Activated naive CD8-positive, alpha-beta T cell treated with anti-CD3 and anti-CD28 coated beads, Interleukin-2, amount 50 U/mL, for 24 hours (primary cell): ENCODE measurements around the gene ADM2.
"Not testable (repeated sequence)": the region's sequence is repeated elsewhere in the genome, so short reads cannot be mapped to it uniquely, and the experiment has no call there.

Source experiments
- ATAC-seq: fragments of 150-1000 bp; cut with Tn5 transposase; one replicate; pipeline ENCODE4 v1.10.0; 2021
- DNase-seq: peaks from one replicate; pipeline ENCODE4 v3.0.0; 2021
- H3K27ac Mint-ChIP-seq: one replicate; pipeline ENCODE4 v1.8.0; 2021; ENCODE audit warnings: mild to moderate bottlenecking, mixed read lengths
- H3K27me3 Mint-ChIP-seq: one replicate; pipeline ENCODE4 v1.8.0; 2021; ENCODE audit warnings: mixed read lengths
- H3K36me3 Mint-ChIP-seq: one replicate; pipeline ENCODE4 v1.8.0; 2021; ENCODE audit warnings: low read depth, mixed read lengths
- H3K4me1 Mint-ChIP-seq: one replicate; pipeline ENCODE4 v1.8.0; 2021; ENCODE audit warnings: mixed read lengths
- H3K4me3 Mint-ChIP-seq: one replicate; pipeline ENCODE4 v1.8.0; 2021; ENCODE audit warnings: mild to moderate bottlenecking, moderate library complexity, mixed read lengths
- H3K9me3 Mint-ChIP-seq: one replicate; pipeline ENCODE4 v1.8.0; 2021; ENCODE audit warnings: mixed read lengths

The ADM2 gene

DNA sequence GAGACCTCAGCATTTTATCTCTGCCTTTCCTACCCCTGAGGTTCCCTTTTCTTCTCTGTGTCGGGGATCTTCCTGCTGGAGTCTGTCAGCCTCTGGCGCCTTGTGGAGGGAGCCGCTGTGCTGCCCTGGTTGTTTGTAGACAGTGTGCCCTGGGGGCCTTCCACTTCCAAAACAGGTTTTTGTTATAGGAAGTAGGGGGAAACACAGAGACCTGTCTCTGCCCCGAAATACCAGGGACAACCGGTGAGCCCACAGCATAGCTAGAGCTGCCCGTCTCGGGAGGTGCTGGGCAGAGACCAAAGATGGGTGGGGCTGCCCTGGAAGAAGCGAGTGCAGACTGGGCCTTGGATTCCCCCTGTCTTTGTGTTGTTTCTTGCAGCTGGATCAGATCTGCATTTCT, 34.7 kb downstream of the ADM2 start:
- H3K36me3 Mint-ChIP-seq = peaks cover 26% of the 10 kb centered on the region
- ATAC-seq = no peak
- no peaks in the 10 kb centered on the region for H3K27me3 Mint-ChIP-seq
- DNase-seq = no peak
- H3K4me3 Mint-ChIP-seq = no peak overlapping the region
- H3K27ac Mint-ChIP-seq = no peak overlapping the region
- H3K4me1 Mint-ChIP-seq = peaks cover 16% of the 10 kb centered on the region
- H3K9me3 Mint-ChIP-seq = no peaks in the 10 kb centered on the region

DNA sequence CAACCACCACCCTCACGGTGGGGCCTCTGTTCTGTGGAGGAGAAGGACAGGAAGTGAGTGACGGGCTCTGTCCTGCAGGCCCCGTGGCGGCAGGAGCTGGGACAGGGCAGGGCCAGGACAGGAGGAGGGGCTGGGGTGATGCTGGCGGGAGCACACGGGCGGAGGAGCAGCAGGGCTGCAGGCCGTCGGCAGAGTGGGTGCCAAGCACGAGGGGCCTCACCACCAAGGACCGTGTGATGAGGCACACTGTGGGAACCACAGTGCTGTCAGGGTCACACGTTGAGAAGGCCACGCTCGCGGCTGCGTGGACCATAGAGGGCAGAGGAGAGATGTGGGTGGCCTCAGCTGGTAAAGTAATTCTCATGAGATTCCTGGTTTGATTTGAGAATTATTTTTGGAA, 35.5 kb downstream of the ADM2 start:
- no peak overlapping the region for H3K4me3 Mint-ChIP-seq
- no peaks in the 10 kb centered on the region for H3K9me3 Mint-ChIP-seq
- no peak for ATAC-seq
- no peak overlapping the region for H3K27ac Mint-ChIP-seq
- H3K27me3 Mint-ChIP-seq = no peaks in the 10 kb centered on the region
- H3K36me3 Mint-ChIP-seq = peaks cover 27% of the 10 kb centered on the region
- H3K4me1 Mint-ChIP-seq = peaks cover 15% of the 10 kb centered on the region
- no peak for DNase-seq

DNA sequence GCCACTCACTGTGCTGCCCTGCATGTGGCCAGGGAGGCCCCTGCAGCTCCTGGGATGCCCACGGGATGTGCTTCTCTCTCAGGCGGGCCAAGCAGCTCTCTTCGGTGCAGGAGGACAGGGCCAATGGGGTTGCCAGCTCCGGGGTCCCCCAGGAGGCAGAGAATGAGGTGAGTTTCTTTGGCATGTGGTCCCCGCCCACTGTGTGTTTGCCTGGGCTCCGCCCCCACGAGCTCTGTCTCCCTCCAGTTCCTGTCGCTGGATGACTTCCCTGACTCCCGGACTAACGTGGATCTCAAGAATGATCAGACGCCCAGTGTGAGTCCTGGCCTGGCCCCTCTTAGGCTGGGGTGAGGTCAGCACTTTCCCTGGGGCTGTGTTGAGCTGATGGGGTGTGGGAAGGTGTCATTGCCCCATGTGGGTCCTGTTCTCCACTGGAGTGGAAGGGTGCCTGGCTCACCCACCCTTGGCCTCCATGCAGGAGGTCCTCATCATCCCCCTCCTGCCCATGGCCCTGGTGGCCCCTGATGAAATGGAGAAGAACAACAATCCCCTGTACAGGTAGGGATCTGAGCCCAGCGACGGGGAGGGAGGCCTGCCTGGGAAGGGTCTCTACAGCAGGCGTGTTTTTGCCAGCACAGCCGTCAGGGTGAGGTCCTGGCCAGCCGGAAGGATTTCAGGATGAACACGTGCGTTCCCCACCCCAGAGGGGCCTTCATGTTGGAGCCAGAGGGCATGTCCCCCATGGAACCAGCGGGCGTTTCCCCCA, 36.3 kb downstream of the ADM2 start:
- H3K4me3 Mint-ChIP-seq = no peak overlapping the region
- no peaks in the 10 kb centered on the region for H3K9me3 Mint-ChIP-seq
- H3K27ac Mint-ChIP-seq = no peak overlapping the region
- peaks cover 7% of the 10 kb centered on the region for H3K4me1 Mint-ChIP-seq
- DNase-seq (no peak), ATAC-seq (no peak)
- H3K27me3 Mint-ChIP-seq = no peaks in the 10 kb centered on the region
- H3K36me3 Mint-ChIP-seq = peaks cover 22% of the 10 kb centered on the region

DNA sequence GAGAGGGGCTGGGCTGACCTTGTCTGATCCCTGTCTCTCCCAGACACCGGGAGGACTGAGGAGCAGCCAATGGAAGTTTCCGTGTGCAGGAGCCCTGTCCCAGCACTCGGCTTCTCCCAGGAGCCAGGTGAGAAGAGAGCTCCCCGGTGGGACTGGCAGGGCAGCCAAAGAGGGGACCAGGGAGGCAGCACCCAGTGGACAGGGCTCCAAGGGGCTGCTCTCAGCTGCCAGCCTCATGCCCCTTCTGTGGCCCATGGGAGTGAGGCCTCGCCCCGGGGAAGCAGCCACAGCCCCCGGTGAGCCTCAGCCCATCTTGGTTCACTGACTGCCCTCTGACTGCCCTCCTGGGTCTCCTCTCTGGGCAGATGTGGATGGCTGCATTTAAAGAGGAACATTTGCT, 37.3 kb downstream of the ADM2 start:
- ATAC-seq (no peak), DNase-seq (no peak)
- no peaks in the 10 kb centered on the region for H3K27me3 Mint-ChIP-seq
- H3K27ac Mint-ChIP-seq = no peak overlapping the region
- peaks cover 9% of the 10 kb centered on the region for H3K4me1 Mint-ChIP-seq
- H3K4me3 Mint-ChIP-seq = no peak overlapping the region
- peaks cover 23% of the 10 kb centered on the region for H3K36me3 Mint-ChIP-seq
- H3K9me3 Mint-ChIP-seq = no peaks in the 10 kb centered on the region

DNA sequence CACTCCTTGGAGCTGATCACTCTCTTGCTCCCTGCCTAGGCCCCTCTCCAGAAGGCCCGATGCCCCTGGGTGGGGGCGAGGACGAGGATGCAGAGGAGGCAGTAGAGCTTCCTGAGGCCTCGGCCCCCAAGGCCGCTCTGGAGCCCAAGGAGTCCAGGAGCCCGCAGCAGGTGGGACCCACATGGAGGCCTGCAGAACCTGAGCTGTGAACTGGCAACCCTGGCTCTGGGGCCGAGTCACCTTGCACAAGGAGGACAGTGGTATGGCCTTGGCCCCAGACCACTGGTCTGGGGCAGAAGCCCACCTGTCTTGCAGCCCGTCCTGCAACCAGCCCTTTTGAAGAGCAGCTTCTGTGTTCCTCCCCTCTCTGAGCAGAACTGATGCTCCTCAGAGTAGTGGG, 37.8 kb downstream of the ADM2 start:
- no peaks in the 10 kb centered on the region for H3K27me3 Mint-ChIP-seq
- H3K4me3 Mint-ChIP-seq = no peak overlapping the region
- ATAC-seq = no peak
- DNase-seq = no peak
- H3K9me3 Mint-ChIP-seq = no peaks in the 10 kb centered on the region
- H3K27ac Mint-ChIP-seq = no peak overlapping the region
- H3K36me3 Mint-ChIP-seq = peaks cover 23% of the 10 kb centered on the region
- H3K4me1 Mint-ChIP-seq = peaks cover 9% of the 10 kb centered on the region

DNA sequence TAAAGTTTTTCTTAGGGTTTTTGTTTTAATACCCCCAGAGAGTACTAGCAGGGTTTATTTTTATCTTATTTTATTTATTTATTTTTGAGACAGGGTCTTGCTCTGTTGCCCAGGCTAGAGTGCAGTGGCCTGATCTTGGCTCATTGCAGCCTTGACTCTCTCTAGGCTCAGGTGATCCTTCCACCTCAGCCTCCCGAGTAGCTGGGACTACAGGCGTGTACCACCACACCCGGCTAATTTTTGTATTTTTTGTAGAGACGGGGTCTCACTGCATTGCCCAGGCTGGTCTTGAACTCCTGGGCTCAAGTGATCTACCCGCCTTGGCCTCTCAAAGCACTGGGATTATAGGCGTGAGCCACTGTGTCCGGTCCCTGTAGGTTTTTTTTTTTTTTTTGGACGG, 38.8 kb downstream of the ADM2 start:
- not testable (repeated sequence) for H3K27ac Mint-ChIP-seq, H3K9me3 Mint-ChIP-seq, ATAC-seq, H3K27me3 Mint-ChIP-seq, DNase-seq, H3K4me3 Mint-ChIP-seq
- Mint-ChIP-seq H3K4me1 (peaks cover 11% of the 10 kb centered on the region), H3K36me3 (peaks cover 25% of the 10 kb centered on the region)

DNA sequence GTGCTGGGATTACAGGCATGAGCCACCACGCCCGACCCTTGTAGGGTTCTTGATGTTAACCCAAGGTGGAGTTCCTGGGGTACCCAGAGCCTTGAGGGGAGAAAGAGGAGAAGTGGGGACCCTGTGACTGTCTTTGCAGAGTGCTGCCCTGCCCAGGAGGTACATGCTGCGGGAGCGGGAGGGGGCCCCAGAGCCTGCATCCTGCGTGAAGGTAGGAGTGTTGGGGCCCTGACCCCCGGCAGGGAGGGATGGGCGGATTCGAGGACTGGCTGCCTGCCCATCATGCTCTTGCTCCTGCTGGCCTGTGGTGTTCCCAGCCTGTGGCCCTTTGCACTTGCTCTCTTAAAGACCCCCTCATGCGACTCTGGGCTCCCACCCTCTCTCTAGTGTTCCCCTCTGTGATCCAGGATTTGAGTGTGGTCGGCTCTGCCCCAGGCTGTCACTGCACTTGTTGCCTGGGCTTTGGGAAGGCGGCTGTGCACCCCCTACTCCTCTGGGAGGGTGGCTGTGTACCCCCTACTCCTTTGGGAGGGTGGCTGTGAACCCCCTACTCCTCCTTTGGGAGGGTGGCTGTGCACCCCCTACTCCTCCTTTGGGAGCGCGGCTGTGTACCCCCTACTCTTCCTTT, 39.6 kb downstream of the ADM2 start:
- H3K4me1 Mint-ChIP-seq = peaks cover 11% of the 10 kb centered on the region
- ATAC-seq (no peak), DNase-seq (no peak)
- no peaks in the 10 kb centered on the region for H3K27me3 Mint-ChIP-seq
- no peaks in the 10 kb centered on the region for H3K9me3 Mint-ChIP-seq
- H3K4me3 Mint-ChIP-seq = no peak overlapping the region
- no peak overlapping the region for H3K27ac Mint-ChIP-seq
- peaks cover 25% of the 10 kb centered on the region for H3K36me3 Mint-ChIP-seq

DNA sequence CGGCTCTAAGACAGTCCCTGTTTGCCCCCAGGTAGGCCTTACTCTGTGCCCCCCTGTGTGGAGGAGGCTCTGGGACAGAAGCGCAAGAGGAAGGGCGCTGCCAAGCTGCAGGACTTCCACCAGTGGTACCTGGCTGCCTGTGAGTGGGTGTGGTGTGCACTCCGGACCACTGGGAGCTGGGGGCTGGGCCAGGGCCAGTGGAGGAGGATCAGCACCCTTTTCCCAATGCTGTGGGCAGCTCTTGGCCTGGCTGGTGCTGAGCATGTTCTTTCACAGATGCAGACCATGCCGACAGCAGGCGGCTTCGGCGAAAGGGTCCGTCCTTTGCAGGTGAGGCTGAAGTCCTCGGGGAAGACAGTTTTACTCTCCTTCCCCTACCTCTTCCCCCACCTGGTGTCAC, 40.4 kb downstream of the ADM2 start:
- no peak for ATAC-seq
- H3K4me1 Mint-ChIP-seq = peaks cover 13% of the 10 kb centered on the region
- no peak overlapping the region for H3K4me3 Mint-ChIP-seq
- no peaks in the 10 kb centered on the region for H3K9me3 Mint-ChIP-seq
- no peaks in the 10 kb centered on the region for H3K27me3 Mint-ChIP-seq
- peaks cover 25% of the 10 kb centered on the region for H3K36me3 Mint-ChIP-seq
- DNase-seq = no peak
- H3K27ac Mint-ChIP-seq = no peak overlapping the region

DNA sequence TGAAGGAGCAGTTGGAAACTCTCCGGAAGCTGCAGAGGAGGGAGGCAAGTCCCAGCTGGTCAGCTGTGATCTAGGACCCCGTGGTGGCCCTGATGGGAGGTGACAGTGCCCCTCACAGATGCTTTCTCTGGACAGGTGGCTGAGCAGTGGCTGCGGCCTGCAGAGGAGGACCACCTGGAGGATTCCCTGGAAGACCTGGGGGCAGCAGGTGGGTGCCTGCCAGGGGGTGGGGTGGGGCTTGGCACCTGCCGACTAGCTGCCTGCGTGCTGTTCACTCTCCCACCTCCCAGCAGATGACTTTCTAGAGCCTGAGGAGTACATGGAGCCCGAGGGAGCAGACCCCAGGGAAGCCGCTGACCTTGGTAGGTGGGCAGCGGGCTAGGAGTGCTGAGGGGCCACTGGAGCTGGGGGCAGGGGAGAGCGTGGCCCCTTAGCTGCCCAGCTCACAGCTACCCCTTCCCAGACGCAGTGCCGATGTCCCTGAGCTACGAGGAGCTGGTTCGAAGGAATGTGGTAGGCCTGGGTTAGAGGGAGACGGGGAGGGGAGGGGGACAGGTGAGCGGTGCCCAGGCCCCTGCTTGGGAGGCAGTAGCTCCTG, 41.0 kb downstream of the ADM2 start:
- Mint-ChIP-seq H3K36me3 (peaks cover 21% of the 10 kb centered on the region), H3K4me1 (peaks cover 19% of the 10 kb centered on the region), H3K4me3 (no peak overlapping the region), H3K27me3 (no peaks in the 10 kb centered on the region), H3K27ac (no peak overlapping the region), H3K9me3 (no peaks in the 10 kb centered on the region)
- no peak for DNase-seq
- no peak for ATAC-seq

DNA sequence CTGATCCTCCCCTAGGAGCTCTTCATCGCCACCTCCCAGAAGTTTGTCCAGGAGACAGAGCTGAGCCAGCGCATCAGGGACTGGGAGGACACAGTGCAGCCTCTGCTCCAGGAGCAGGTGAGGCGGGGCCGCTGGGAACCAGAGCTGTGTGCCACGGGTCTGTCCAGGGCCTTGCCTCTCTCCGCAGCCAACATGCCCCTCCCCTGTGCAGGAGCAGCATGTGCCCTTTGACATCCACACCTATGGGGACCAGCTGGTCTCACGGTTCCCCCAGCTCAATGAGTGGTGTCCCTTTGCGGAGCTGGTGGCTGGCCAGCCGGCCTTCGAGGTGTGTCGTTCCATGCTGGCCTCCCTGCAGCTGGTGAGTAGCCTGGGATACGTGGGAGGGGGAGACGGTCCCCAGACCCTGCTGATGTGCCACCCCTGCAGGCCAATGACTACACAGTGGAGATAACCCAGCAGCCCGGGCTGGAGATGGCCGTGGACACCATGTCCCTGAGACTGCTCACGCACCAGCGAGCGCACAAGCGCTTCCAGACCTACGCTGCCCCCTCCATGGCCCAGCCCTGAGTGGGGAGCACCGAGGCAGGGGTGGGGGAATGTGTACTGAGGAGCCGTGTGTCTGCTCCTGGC, 41.6 kb downstream of the ADM2 start:
- Mint-ChIP-seq H3K9me3 (no peaks in the 10 kb centered on the region), H3K4me1 (peaks cover 25% of the 10 kb centered on the region), H3K27ac (no peak overlapping the region), H3K4me3 (peak overlapping the region; percentile 36), H3K36me3 (peaks cover 17% of the 10 kb centered on the region), H3K27me3 (no peaks in the 10 kb centered on the region)
- no peak for ATAC-seq
- DNase-seq = no peak

DNA sequence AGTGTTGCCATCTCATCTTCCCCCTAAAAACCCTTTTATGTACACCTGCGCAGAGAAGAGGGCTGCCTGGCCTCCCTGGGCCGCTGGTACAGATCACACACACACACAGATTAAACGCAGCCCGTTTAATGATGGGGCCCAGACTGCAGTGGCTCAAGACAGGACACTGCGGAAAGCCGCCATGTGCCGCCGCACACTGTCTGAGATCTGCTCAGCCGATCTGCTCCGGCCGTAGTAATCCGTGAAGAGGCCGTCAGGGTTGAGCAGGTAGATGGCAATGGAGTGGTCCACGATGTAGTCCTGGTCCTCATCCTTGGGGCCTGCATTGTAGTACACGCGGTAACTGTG, 42.1 kb downstream of the ADM2 start:
- H3K9me3 Mint-ChIP-seq = no peaks in the 10 kb centered on the region
- H3K27ac Mint-ChIP-seq = no peak overlapping the region
- ATAC-seq = no peak
- DNase-seq = no peak
- H3K4me3 Mint-ChIP-seq = peak overlapping the region; percentile 36
- peaks cover 30% of the 10 kb centered on the region for H3K4me1 Mint-ChIP-seq
- H3K27me3 Mint-ChIP-seq = no peaks in the 10 kb centered on the region
- H3K36me3 Mint-ChIP-seq = peaks cover 20% of the 10 kb centered on the region

DNA sequence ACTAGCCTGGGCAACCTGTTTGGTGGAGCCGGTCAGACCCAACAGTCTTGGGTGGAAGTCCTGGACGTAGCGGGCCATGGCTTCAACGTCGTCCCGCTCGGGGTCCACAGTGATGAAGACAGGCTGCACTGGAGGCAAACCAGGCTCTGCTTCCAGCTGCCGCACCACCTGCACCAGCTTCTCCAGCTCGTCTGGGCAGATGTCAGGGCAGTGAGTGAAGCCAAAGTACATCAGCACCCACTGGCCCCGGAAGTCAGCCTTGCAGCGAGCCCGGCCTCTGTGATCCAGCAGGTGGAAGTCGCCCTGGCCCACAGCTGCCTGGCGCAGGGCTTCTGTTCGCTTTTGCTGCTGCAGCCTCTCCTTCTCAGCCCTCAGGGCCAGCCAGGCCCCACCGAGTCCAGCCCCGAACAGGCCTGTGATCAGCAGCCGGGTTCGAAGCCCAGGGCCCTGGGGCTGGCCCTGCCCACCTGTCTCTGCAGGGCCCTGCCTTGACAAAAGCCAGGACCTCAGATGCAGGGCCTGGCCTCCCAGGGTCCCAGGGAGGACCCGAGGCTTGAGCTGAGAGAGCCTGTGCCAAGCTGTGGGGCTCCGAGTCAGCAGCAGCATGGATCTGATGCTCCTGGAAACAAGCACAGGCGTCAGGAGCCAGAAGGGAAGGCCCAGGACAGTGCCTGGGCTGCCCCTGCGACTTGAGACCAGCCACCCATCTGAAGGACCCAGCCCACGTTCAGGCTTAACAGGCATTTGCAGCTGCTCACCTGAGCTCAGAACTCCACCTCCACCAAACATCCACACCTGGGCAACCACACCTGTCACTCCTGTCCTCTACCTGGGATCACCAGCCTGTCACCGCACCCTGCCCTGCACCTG, 42.7 kb downstream of the ADM2 start:
- H3K36me3 Mint-ChIP-seq = peaks cover 22% of the 10 kb centered on the region
- no peaks in the 10 kb centered on the region for H3K27me3 Mint-ChIP-seq
- no peak for ATAC-seq
- H3K27ac Mint-ChIP-seq = peak overlapping the region; percentile 87
- no peak for DNase-seq
- H3K9me3 Mint-ChIP-seq = no peaks in the 10 kb centered on the region
- peaks cover 33% of the 10 kb centered on the region for H3K4me1 Mint-ChIP-seq
- peak overlapping the region; percentile 88 for H3K4me3 Mint-ChIP-seq

DNA sequence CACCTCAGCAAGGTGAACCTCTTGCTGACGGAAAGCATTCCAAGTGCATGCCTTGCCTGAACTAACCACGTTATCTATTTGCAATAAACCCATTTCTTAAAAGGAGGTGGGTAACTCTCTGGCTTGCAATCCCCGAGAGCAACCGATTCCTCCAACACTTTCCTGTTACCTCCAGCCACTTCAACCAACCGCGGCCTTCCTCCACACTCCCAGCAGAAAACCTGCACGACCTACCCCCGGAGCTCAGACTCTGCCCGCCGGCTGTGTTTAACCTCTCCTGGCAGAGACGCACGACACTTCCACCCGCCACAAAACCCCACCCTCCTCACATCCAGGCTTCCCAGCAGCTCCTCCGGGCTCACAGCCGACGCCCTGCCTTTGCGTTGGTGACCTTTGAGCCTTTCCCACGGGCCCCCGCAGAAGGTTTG, 43.3 kb downstream of the ADM2 start:
- DNase-seq (no peak), ATAC-seq (no peak)
- H3K4me3 Mint-ChIP-seq = peak overlapping the region; percentile 88
- no peaks in the 10 kb centered on the region for H3K9me3 Mint-ChIP-seq
- H3K4me1 Mint-ChIP-seq = peaks cover 33% of the 10 kb centered on the region
- H3K27me3 Mint-ChIP-seq = no peaks in the 10 kb centered on the region
- H3K27ac Mint-ChIP-seq = peak overlapping the region; percentile 87
- H3K36me3 Mint-ChIP-seq = peaks cover 20% of the 10 kb centered on the region

DNA sequence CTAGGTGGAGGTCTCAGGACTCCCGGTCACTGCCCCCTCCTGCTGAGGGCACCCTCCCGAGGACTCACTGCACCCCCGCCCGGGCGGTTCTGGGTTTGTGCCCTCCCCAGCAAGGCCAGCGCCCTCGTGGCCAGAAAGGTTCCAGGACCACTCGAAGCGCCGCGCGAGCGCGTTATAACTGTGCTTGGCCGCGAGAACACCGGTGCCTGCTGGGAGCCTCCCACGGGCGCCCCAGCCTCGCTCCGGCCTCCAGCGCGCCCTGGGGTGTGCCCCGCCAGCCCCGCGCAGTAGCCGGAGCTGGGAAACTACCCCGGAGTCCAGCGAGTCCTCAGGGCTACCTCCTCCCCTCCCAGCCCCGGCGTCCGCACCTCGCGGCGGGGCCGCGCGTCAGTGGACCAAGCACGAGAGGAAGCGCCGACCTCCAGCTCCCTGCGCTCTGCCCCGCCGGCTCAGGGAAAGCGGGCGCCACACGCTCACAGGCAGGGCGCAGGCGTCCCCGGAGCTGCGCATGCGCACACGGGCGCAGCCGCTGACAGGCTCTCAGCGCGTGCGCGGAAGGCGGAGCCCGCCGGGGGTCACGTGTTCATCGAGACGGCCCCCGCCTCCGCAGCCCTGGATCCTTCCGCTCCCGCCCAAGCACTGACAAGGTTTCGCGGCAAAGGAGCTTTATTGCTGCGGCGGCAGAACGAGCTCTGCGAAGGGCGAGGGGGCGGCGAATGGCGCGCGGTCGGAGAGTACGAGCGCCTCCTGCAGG, 43.9 kb downstream of the ADM2 start, which contains the start of gene SCO2:
SCO2 (minus strand) TSS at position 495 of the 754 bp plus-strand sequence. CDS start 1,187 bp downstream, outside the sequence.
- Mint-ChIP-seq H3K4me3 (peak within 1 kb of the TSS; percentile 88), H3K27ac (peak within 1 kb of the TSS; percentile 87), H3K36me3 (peaks cover 17% of the 10 kb centered on the region), H3K4me1 (peaks cover 33% of the 10 kb centered on the region), H3K27me3 (no peaks in the 10 kb centered on the region), H3K9me3 (no peaks in the 10 kb centered on the region)
- ATAC-seq (peak; percentile 60), DNase-seq (peak; percentile 99)
